CD8-positive, alpha-beta memory T cell (primary cell): ENCODE results near the gene COL11A2. TPM values are rescaled to one million over a fixed set of nuclear protein-coding genes. Genes with fewer than 3 reads are reported as not detected.
A peak's percentile ranks its signal among the peaks of the same experiment; 100 is the strongest.

Source experiments
- CTCF ChIA-PET: fragments of 350-600 bp; sonication (Branson Sonifier 250); formaldehyde crosslinking; loops from one replicate; lab custom pipeline; 2021; ENCODE audit warnings: antibody characterized with exemption; lab: Charles Lee
- POLR2A ChIA-PET: fragments of 350-600 bp; sonication (Branson Sonifier 250); formaldehyde crosslinking; loops from one replicate; lab custom pipeline; 2021; ENCODE audit warnings: antibody characterized with exemption; lab: Charles Lee
- DNase-seq, 5 donors: peaks; one replicate each; pipeline versions ENCODE4 v3.0.0 to v3.0.0-alpha.2; 2020 to 2022; ENCODE audit warnings: mixed read lengths in 1 of 5
- H3K27ac ChIP-seq: one replicate; pipeline ENCODE4 v1.7.0; 2013; ENCODE audit warnings: low read depth, mild to moderate bottlenecking, low read length, moderate library complexity
- H3K27me3 ChIP-seq: 2 replicates; pipeline ENCODE4 v1.7.0; 2013; ENCODE audit warnings: low read length, mild to moderate bottlenecking; ENCODE audit not compliant: insufficient read depth, poor library complexity, severe bottlenecking
- H3K36me3 ChIP-seq: 2 replicates; pipeline ENCODE4 v1.7.0; 2013; ENCODE audit warnings: mild to moderate bottlenecking, low read length, moderate library complexity; ENCODE audit not compliant: insufficient read depth
- H3K4me1 ChIP-seq: 2 replicates; pipeline ENCODE4 v1.7.0; 2013; ENCODE audit warnings: mild to moderate bottlenecking, low read length, moderate library complexity; ENCODE audit not compliant: insufficient read depth
- H3K4me3 ChIP-seq: 2 replicates; pipeline ENCODE4 v1.7.0; 2013; ENCODE audit warnings: mild to moderate bottlenecking, low read length
- H3K9me3 ChIP-seq: 2 replicates; pipeline ENCODE4 v1.7.0; 2013; ENCODE audit warnings: mild to moderate bottlenecking, low read length
- H3K27ac Mint-ChIP-seq, 8 donors: one replicate each; pipeline ENCODE4 v1.8.0; 2020 to 2021; ENCODE audit warnings: mixed read lengths in 8 of 8, mild to moderate bottlenecking in 6 of 8, inconsistent platforms in 3 of 8, moderate library complexity in 3 of 8
- H3K27me3 Mint-ChIP-seq, 2 donors: one replicate each; pipeline ENCODE4 v1.8.0; 2020 to 2021; ENCODE audit warnings: mixed read lengths in 2 of 2, mild to moderate bottlenecking in 1 of 2, moderate library complexity in 1 of 2
- H3K36me3 Mint-ChIP-seq, 3 donors: one replicate each; pipeline ENCODE4 v1.8.0; 2020 to 2021; ENCODE audit warnings: mixed read lengths in 3 of 3, inconsistent platforms in 1 of 3, mild to moderate bottlenecking in 1 of 3
- H3K4me1 Mint-ChIP-seq, 3 donors: one replicate each; pipeline ENCODE4 v1.8.0; 2020 to 2021; ENCODE audit warnings: mixed read lengths in 3 of 3, inconsistent platforms in 1 of 3, mild to moderate bottlenecking in 1 of 3
- H3K4me3 Mint-ChIP-seq, 7 donors: one replicate each; pipeline ENCODE4 v1.8.0; 2020 to 2021; ENCODE audit warnings: mixed read lengths in 7 of 7, mild to moderate bottlenecking in 6 of 7, moderate library complexity in 4 of 7, inconsistent platforms in 2 of 7
- H3K9me3 Mint-ChIP-seq, 5 donors: one replicate each; pipeline ENCODE4 v1.8.0; 2020 to 2022; ENCODE audit warnings: mixed read lengths in 5 of 5, mild to moderate bottlenecking in 3 of 5, moderate library complexity in 2 of 5, inconsistent platforms in 1 of 5
- polyA plus RNA-seq: library from polyadenylated mRNA; unstranded; fragments of 300-500 nt; fragmentation: Illumina TruSeq; gene quantifications from one replicate; pipeline ENCODE4 v1.2.3, GENCODE V29; 2021
- total RNA-seq, 2 experiments: library from RNA; stranded (reverse); gene quantifications; one replicate each; pipeline ENCODE4 v1.2.3, GENCODE V29; 2021

COL11A2 gene
- total and polyA plus RNA-seq, 3 experiments from 2014 or later: 0.69 to 1.1 TPM; not detected in 1

- H3K4me1 ChIP-seq: peaks cover 19% of the 10 kb centered on the region
- peaks cover 26 to 51% of the 10 kb centered on the region in 2 donors for H3K27me3 Mint-ChIP-seq
- H3K9me3 Mint-ChIP-seq: no peaks in the 10 kb centered on the region
- peaks cover 17 to 24% (median 17%) of the 10 kb centered on the region in 3 donors for H3K4me1 Mint-ChIP-seq
- H3K4me3 ChIP-seq: no peak overlapping the region
- CTCF ChIA-PET: interaction anchor here (0.7 to 1.2 kb wide), 2 partner anchors 10 to 39 kb away, joined by 3 read pairs; no protein-coding TSS in a partner anchor
- H3K27me3 ChIP-seq: peaks cover 16% of the 10 kb centered on the region
- no peak overlapping the region for H3K27ac ChIP-seq
- DNase-seq: no peak
- H3K9me3 ChIP-seq: no peaks in the 10 kb centered on the region
- POLR2A ChIA-PET: no interaction called here
- H3K4me3 Mint-ChIP-seq: no peak overlapping the region
- peak overlapping the region in 1 of 8 donors; percentile 47 for H3K27ac Mint-ChIP-seq
- no peaks in the 10 kb centered on the region for H3K36me3 ChIP-seq
- H3K36me3 Mint-ChIP-seq: peaks cover 3 to 29% (median 6%) of the 10 kb centered on the region in 3 donors
Measured at GRCh38 chr6:33189164-33189563, 3.1 kb downstream of the COL11A2 start.

GRCh38 chr6:33187809-33188208, 4.5 kb downstream of the COL11A2 start:
- no peak overlapping the region for H3K27ac Mint-ChIP-seq
- H3K4me1 ChIP-seq: peaks cover 30% of the 10 kb centered on the region
- H3K4me3 Mint-ChIP-seq: no peak overlapping the region
- peaks cover 28 to 32% (median 28%) of the 10 kb centered on the region in 3 donors for H3K4me1 Mint-ChIP-seq
- H3K36me3 ChIP-seq: no peaks in the 10 kb centered on the region
- peaks cover 24 to 51% of the 10 kb centered on the region in 2 donors for H3K27me3 Mint-ChIP-seq
- POLR2A ChIA-PET: no interaction called here
- H3K27me3 ChIP-seq: peaks cover 16% of the 10 kb centered on the region
- H3K9me3 Mint-ChIP-seq: peaks cover 6 to 11% (median 8%) of the 10 kb centered on the region in 5 donors
- no peaks in the 10 kb centered on the region for H3K9me3 ChIP-seq
- no peak overlapping the region for H3K27ac ChIP-seq
- CTCF ChIA-PET: no interaction called here
- no peak for DNase-seq
- no peak overlapping the region for H3K4me3 ChIP-seq
- H3K36me3 Mint-ChIP-seq: peaks cover under 1 to 41% (median 7%) of the 10 kb centered on the region in 3 donors

- Mint-ChIP-seq H3K4me3 (no peak overlapping the region), H3K27ac (no peak overlapping the region), H3K36me3 (peaks cover 0 to 40% (median 9%) of the 10 kb centered on the region in 3 donors), H3K27me3 (peaks cover 20 to 41% of the 10 kb centered on the region in 2 donors), H3K9me3 (peaks cover 8 to 17% (median 9%) of the 10 kb centered on the region in 5 donors), H3K4me1 (peaks cover 21 to 23% (median 22%) of the 10 kb centered on the region in 3 donors)
- no peaks in the 10 kb centered on the region for H3K36me3 ChIP-seq
- DNase-seq: no peak
- no peak overlapping the region for H3K27ac ChIP-seq
- H3K27me3 ChIP-seq: peaks cover 4% of the 10 kb centered on the region
- ChIA-PET POLR2A (no interaction called here), CTCF (no interaction called here)
- no peaks in the 10 kb centered on the region for H3K9me3 ChIP-seq
- H3K4me1 ChIP-seq: peaks cover 21% of the 10 kb centered on the region
- no peak overlapping the region for H3K4me3 ChIP-seq
Measured at GRCh38 chr6:33185654-33186187, 6.5 kb downstream of the COL11A2 start.

GRCh38 chr6:33185190-33185589, 7.1 kb downstream of the COL11A2 start:
- DNase-seq: no peak

GRCh38 chr6:33183071-33183683, 9.1 kb downstream of the COL11A2 start:
- ChIA-PET CTCF (interaction anchor here (0.7 to 1.4 kb wide), 4 partner anchors 8 to 65 kb away, joined by 3 to 7 read pairs (median 4); no protein-coding TSS in a partner anchor), POLR2A (interaction anchor here (0.9 kb wide), 1 partner anchor 22 kb away, joined by 4 read pairs; no protein-coding TSS in a partner anchor)
- peak in 1 of 5 donors; percentile 39 for DNase-seq
- Mint-ChIP-seq H3K9me3 (peaks cover 8 to 17% (median 9%) of the 10 kb centered on the region in 5 donors), H3K27me3 (peaks cover 13 to 23% of the 10 kb centered on the region in 2 donors), H3K36me3 (peaks cover 0 to 40% (median 7%) of the 10 kb centered on the region in 3 donors), H3K4me1 (peaks cover 21 to 23% (median 22%) of the 10 kb centered on the region in 3 donors), H3K27ac (peak overlapping the region in 7 of 8 donors; percentile 45 to 96 (median 88)), H3K4me3 (peak overlapping the region in 6 of 7 donors; percentile 48 to 84 (median 67))
- peaks cover 21% of the 10 kb centered on the region for H3K4me1 ChIP-seq
- no peaks in the 10 kb centered on the region for H3K36me3 ChIP-seq
- H3K4me3 ChIP-seq: peak overlapping the region; percentile 28
- no peak overlapping the region for H3K27ac ChIP-seq
- H3K27me3 ChIP-seq: no peaks in the 10 kb centered on the region
- H3K9me3 ChIP-seq: no peaks in the 10 kb centered on the region

More at GRCh38 chr6:33185190-33185589, 7.1 kb downstream of the COL11A2 start:
- Mint-ChIP-seq H3K27ac (no peak overlapping the region), H3K36me3 (peaks cover 0 to 41% (median 9%) of the 10 kb centered on the region in 3 donors), H3K4me1 (peaks cover 21 to 23% (median 22%) of the 10 kb centered on the region in 3 donors), H3K9me3 (peaks cover 8 to 17% (median 9%) of the 10 kb centered on the region in 5 donors), H3K4me3 (peak overlapping the region in 1 of 7 donors; percentile 54), H3K27me3 (peaks cover 17 to 35% of the 10 kb centered on the region in 2 donors)
- no peaks in the 10 kb centered on the region for H3K36me3 ChIP-seq
- H3K27ac ChIP-seq: no peak overlapping the region
- ChIA-PET POLR2A (no interaction called here), CTCF (no interaction called here)
- no peak overlapping the region for H3K4me3 ChIP-seq
- peaks cover 21% of the 10 kb centered on the region for H3K4me1 ChIP-seq
- H3K27me3 ChIP-seq: peaks cover 4% of the 10 kb centered on the region
- H3K9me3 ChIP-seq: no peaks in the 10 kb centered on the region

- ChIA-PET CTCF (no interaction called here), POLR2A (no interaction called here)
- no peak overlapping the region for H3K4me3 Mint-ChIP-seq
Measured at GRCh38 chr6:33181141-33181540, 11.1 kb downstream of the COL11A2 start.

GRCh38 chr6:33178755-33179475, 13.4 kb downstream of the COL11A2 start:
- POLR2A ChIA-PET: no interaction called here
- CTCF ChIA-PET: no interaction called here
- Histone ChIP-seq H3K27ac (no peak overlapping the region), H3K36me3 (no peaks in the 10 kb centered on the region), H3K27me3 (no peaks in the 10 kb centered on the region), H3K9me3 (no peaks in the 10 kb centered on the region), H3K4me1 (peaks cover 13% of the 10 kb centered on the region), H3K4me3 (no peak overlapping the region)
- Mint-ChIP-seq H3K4me1 (peaks cover 14 to 15% (median 14%) of the 10 kb centered on the region in 3 donors), H3K27ac (peak overlapping the region in 1 of 8 donors; percentile 48), H3K9me3 (peaks cover 8 to 17% (median 9%) of the 10 kb centered on the region in 5 donors), H3K27me3 (peaks cover 5 to 29% of the 10 kb centered on the region in 2 donors), H3K36me3 (peaks cover 0 to 19% (median 7%) of the 10 kb centered on the region in 3 donors), H3K4me3 (no peak overlapping the region)
- no peak for DNase-seq

More at GRCh38 chr6:33181141-33181540, 11.1 kb downstream of the COL11A2 start:
- Mint-ChIP-seq H3K27me3 (peaks cover 2 to 11% of the 10 kb centered on the region in 2 donors), H3K4me1 (peaks cover 21 to 23% (median 22%) of the 10 kb centered on the region in 3 donors), H3K27ac (peak overlapping the region in 1 of 8 donors; percentile 40), H3K9me3 (peaks cover 8 to 17% (median 9%) of the 10 kb centered on the region in 5 donors), H3K36me3 (peaks cover 0 to 29% (median 7%) of the 10 kb centered on the region in 3 donors)
- Histone ChIP-seq H3K9me3 (no peaks in the 10 kb centered on the region), H3K4me1 (peaks cover 21% of the 10 kb centered on the region), H3K4me3 (no peak overlapping the region), H3K27me3 (no peaks in the 10 kb centered on the region), H3K27ac (no peak overlapping the region), H3K36me3 (no peaks in the 10 kb centered on the region)
- no peak for DNase-seq
